GM12891 (cell line): ENCODE measurements around the gene MRPL10.

ENCODE experiments used
- DNase-seq: peaks from one replicate; pipeline ENCODE4 v3.0.0; 2011; ENCODE audit warnings: low spot score; ENCODE audit not compliant: insufficient read length
- FAIRE-seq: peaks from 2 replicates; lab custom pipeline; 2011; peaks lifted over from hg19 to GRCh38; lab: Jason Lieb, UNC
- PAX5 ChIP-seq: IDR thresholded peaks from 2 replicates; pipeline ENCODE4 v1.6.1; 2011; ENCODE audit warnings: low read length, moderate library complexity, mild to moderate bottlenecking; ENCODE audit not compliant: insufficient read depth, severe bottlenecking
- POLR2A ChIP-seq: IDR thresholded peaks from 2 replicates; pipeline ENCODE4 v1.6.1; 2011; ENCODE audit warnings: low read depth, low read length, control low read depth
- POLR2AphosphoS5 ChIP-seq: IDR thresholded peaks from 2 replicates; pipeline ENCODE4 v1.6.1; 2011; ENCODE audit warnings: low read depth, low read length, control low read depth
- POU2F2 ChIP-seq: IDR thresholded peaks from 2 replicates; pipeline ENCODE4 v1.6.1; 2011; ENCODE audit warnings: low read depth, mild to moderate bottlenecking, control low read depth, low read length, moderate library complexity
- SPI1 ChIP-seq: IDR thresholded peaks from 2 replicates; pipeline ENCODE4 v1.6.1; 2011; ENCODE audit warnings: low read depth, low read length, control low read depth
- TAF1 ChIP-seq: IDR thresholded peaks from 2 replicates; pipeline ENCODE4 v1.6.1; 2011; ENCODE audit warnings: low read depth, low read length, control low read depth

Gene MRPL10

GRCh38 chr17:47860386-47860785 lies 29.0 kb upstream of the MRPL10 start:
- FAIRE-seq (no peak), DNase-seq (no peak)
- TF ChIP-seq POLR2AphosphoS5: no peak
- no peak for TF ChIP-seq SPI1
- no peak for TF ChIP-seq POU2F2
- no peak for TF ChIP-seq TAF1
- no peak for TF ChIP-seq POLR2A
- no peak for TF ChIP-seq PAX5

GRCh38 chr17:47857551-47858455 lies 26.5 kb upstream of the MRPL10 start:
- FAIRE-seq (no peak), DNase-seq (no peak)
- no peak for TF ChIP-seq TAF1
- TF ChIP-seq PAX5: no peak
- no peak for TF ChIP-seq POLR2A
- no peak for TF ChIP-seq POU2F2
- no peak for TF ChIP-seq POLR2AphosphoS5
- TF ChIP-seq SPI1: no peak

GRCh38 chr17:47856830-47857229 lies 25.5 kb upstream of the MRPL10 start:
- no peak for FAIRE-seq

DNA sequence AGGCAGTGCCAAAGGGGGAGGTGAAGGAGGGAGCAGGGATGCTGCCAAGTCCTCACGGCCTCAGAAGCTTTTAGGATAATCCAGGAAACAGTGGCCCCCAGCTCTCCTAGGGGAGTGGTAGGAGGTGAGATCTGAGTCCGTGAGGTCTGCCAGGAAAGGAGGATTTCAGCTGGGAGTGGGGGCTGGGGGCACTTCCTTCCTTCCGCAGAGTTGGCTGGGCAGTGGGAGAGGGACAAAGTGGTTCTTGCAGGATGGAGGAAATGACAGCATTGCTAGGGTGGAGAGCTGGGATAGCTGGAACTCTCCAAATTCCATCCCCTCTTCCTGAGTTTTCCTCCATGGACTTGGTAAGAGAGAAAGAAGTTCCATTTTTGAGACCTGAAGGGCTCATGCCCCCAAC lies 24.4 kb upstream of the MRPL10 start:
- TF ChIP-seq PAX5: no peak
- TF ChIP-seq POU2F2: no peak
- TF ChIP-seq TAF1: no peak
- TF ChIP-seq POLR2AphosphoS5: no peak
- no peak for TF ChIP-seq POLR2A
- TF ChIP-seq SPI1: no peak

More at GRCh38 chr17:47856830-47857229, 25.5 kb upstream of the MRPL10 start:
- TF ChIP-seq POU2F2 (no peak), PAX5 (no peak), POLR2AphosphoS5 (no peak), TAF1 (no peak), POLR2A (no peak), SPI1 (no peak)
- DNase-seq: no peak

GRCh38 chr17:47853616-47854015 lies 22.3 kb upstream of the MRPL10 start:
- DNase-seq (no peak), FAIRE-seq (no peak)
- TF ChIP-seq SPI1: no peak
- TF ChIP-seq POLR2A: no peak
- TF ChIP-seq PAX5: no peak
- TF ChIP-seq POU2F2: no peak
- no peak for TF ChIP-seq TAF1
- no peak for TF ChIP-seq POLR2AphosphoS5

More for the DNA sequence above, 24.4 kb upstream of the MRPL10 start:
- no peak for FAIRE-seq
- no peak for DNase-seq

- no peak for DNase-seq
- no peak for TF ChIP-seq POLR2A
- no peak for TF ChIP-seq SPI1
- TF ChIP-seq POLR2AphosphoS5: no peak
- TF ChIP-seq POU2F2: no peak
- no peak for TF ChIP-seq TAF1
- no peak for TF ChIP-seq PAX5
- FAIRE-seq: peak; percentile 58
Observed at GRCh38 chr17:47852113-47852949, 21.0 kb upstream of the MRPL10 start.

GRCh38 chr17:47851764-47852112 lies 20.4 kb upstream of the MRPL10 start:
- no peak for DNase-seq
- FAIRE-seq: no peak
- TF ChIP-seq PAX5 (no peak), TAF1 (no peak), SPI1 (no peak), POLR2AphosphoS5 (no peak), POLR2A (no peak), POU2F2 (no peak)

- FAIRE-seq (no peak), DNase-seq (no peak)
- TF ChIP-seq PAX5 (no peak), TAF1 (no peak), POU2F2 (no peak), POLR2AphosphoS5 (no peak), POLR2A (no peak), SPI1 (no peak)
Observed at GRCh38 chr17:47850692-47851573, 19.6 kb upstream of the MRPL10 start, which contains the start of gene SP6. SP6 (minus strand) TSS chr17:47851163; CDS start chr17:47848429, 2,734 bp downstream.
